ENCODE results near the gene PEX19. TPM values are rescaled to one million over a fixed set of nuclear protein-coding genes. Genes with fewer than 3 reads are reported as not detected.

Gene PEX19
- total RNA-seq, 1 donor from 2014 or later: 61.7 TPM

DNA sequence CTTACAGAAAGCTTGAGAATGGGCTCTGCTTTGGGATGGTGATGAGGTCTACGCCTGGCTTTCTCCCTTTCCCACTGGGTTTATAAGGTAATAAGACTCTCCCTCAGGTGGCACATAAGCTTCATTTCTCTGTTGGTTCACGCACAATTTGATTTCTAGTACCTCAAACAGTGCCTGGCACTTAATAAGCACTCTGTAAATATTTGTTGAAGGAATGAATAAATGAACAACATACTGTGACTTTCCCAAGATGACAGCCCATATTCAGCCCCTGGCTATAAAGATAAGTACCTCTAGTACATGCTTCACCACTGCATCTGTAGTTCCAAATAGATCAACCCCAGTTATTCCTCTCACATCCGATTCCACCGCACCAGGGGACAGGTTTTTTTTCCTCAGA, 40.3 kb upstream of the PEX19 start:
- peaks cover 30% of the 10 kb centered on the region for H3K36me3 Mint-ChIP-seq (ENCODE audit: low read depth, unreplicated experiment)
- DNase-seq (ENCODE audit: low spot score): no peak
- H3K9me3 Mint-ChIP-seq (ENCODE audit: unreplicated experiment): no peaks in the 10 kb centered on the region
- TF ChIP-seq, protein P1, sequence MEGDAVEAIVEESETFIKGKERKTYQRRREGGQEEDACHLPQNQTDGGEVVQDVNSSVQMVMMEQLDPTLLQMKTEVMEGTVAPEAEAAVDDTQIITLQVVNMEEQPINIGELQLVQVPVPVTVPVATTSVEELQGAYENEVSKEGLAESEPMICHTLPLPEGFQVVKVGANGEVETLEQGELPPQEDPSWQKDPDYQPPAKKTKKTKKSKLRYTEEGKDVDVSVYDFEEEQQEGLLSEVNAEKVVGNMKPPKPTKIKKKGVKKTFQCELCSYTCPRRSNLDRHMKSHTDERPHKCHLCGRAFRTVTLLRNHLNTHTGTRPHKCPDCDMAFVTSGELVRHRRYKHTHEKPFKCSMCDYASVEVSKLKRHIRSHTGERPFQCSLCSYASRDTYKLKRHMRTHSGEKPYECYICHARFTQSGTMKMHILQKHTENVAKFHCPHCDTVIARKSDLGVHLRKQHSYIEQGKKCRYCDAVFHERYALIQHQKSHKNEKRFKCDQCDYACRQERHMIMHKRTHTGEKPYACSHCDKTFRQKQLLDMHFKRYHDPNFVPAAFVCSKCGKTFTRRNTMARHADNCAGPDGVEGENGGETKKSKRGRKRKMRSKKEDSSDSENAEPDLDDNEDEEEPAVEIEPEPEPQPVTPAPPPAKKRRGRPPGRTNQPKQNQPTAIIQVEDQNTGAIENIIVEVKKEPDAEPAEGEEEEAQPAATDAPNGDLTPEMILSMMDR (IDR thresholded peaks at IDR 0.05; ENCODE audit: unreplicated experiment): no peak
- no peaks in the 10 kb centered on the region for H3K4me1 Mint-ChIP-seq (ENCODE audit: unreplicated experiment)
- no peak overlapping the region for H3K4me3 Mint-ChIP-seq (ENCODE audit: unreplicated experiment)
- H3K27ac Mint-ChIP-seq (ENCODE audit: unreplicated experiment): no peak overlapping the region
- H3K27me3 Mint-ChIP-seq (ENCODE audit: unreplicated experiment): no peaks in the 10 kb centered on the region

GRCh38 chr1:160322831-160323230, 37.9 kb upstream of the PEX19 start:
- Mint-ChIP-seq H3K36me3 (ENCODE audit: low read depth, unreplicated experiment) (peaks cover 18% of the 10 kb centered on the region), H3K4me1 (ENCODE audit: unreplicated experiment) (no peaks in the 10 kb centered on the region), H3K9me3 (ENCODE audit: unreplicated experiment) (no peaks in the 10 kb centered on the region), H3K27ac (ENCODE audit: unreplicated experiment) (no peak overlapping the region), H3K4me3 (ENCODE audit: unreplicated experiment) (no peak overlapping the region), H3K27me3 (ENCODE audit: unreplicated experiment) (no peaks in the 10 kb centered on the region)
- TF ChIP-seq, protein P1 (IDR thresholded peaks at IDR 0.05; ENCODE audit: unreplicated experiment): no peak
- no peak for DNase-seq (ENCODE audit: low spot score)

DNA sequence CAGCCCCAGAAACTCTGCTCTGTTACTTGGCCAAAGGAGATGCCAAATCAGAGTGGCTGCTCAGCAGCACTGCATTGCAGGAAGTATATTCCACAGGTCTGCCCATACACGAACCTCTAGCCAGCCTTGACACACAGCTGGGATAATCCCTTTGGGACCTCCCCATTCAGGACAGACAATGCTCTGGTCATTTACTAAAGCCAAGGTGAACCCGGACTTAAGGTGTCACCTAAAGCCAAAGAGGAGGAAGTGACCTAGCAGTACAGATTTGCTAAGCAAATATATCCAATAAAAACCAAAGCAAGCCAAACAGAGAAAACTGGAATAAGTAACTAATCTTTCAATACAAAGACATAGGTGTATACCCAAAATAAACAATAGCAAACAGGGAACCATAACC, 30.4 kb upstream of the PEX19 start:
- no peak for DNase-seq (ENCODE audit: low spot score)
- TF ChIP-seq, protein P1 (IDR thresholded peaks at IDR 0.05; ENCODE audit: unreplicated experiment): no peak
- Mint-ChIP-seq H3K36me3 (ENCODE audit: low read depth, unreplicated experiment) (peaks cover 42% of the 10 kb centered on the region), H3K9me3 (ENCODE audit: unreplicated experiment) (no peaks in the 10 kb centered on the region), H3K4me3 (ENCODE audit: unreplicated experiment) (no peak overlapping the region), H3K4me1 (ENCODE audit: unreplicated experiment) (no peaks in the 10 kb centered on the region), H3K27me3 (ENCODE audit: unreplicated experiment) (peaks cover 3% of the 10 kb centered on the region), H3K27ac (ENCODE audit: unreplicated experiment) (no peak overlapping the region)

DNA sequence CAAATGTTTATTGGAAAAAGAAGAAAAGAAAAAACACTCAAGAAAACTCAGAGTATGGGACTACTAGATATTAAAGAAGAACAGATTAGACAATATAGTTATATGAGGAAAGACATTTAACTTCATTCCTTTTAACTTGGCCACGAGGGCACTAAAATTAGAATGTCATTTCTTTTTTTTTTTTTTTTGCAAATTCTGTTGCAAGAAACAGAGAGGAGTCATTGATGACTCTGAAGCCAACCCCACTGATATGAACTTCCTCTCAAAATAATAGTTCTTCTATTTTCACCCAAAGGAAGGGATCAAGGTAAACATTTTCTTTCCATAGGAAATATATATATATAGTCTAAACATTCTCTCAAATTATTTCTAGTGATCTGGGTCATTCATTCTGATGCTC, 24.6 kb upstream of the PEX19 start:
- no peaks in the 10 kb centered on the region for H3K9me3 Mint-ChIP-seq (ENCODE audit: unreplicated experiment)

DNA sequence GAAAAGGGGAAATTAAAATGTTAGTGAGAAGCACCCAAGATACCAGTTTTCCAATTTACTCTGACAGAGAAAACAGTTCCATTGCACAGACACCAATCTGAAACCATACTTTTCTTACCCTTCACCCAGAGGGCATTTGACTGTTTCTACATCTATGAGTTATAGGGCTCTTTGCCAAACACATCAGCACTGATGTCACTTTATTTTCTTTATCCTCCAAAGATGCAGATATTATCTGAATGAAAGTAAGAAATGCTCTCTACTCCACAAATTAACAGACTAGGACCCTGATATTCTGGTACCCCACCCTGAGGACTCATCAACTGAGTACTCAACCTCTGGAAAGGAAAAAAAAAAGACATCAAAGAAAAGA, 24.2 kb upstream of the PEX19 start:
- peaks cover 41% of the 10 kb centered on the region for H3K36me3 Mint-ChIP-seq (ENCODE audit: low read depth, unreplicated experiment)
- H3K9me3 Mint-ChIP-seq (ENCODE audit: unreplicated experiment): no peaks in the 10 kb centered on the region
- peaks cover 1% of the 10 kb centered on the region for H3K27me3 Mint-ChIP-seq (ENCODE audit: unreplicated experiment)
- no peak overlapping the region for H3K27ac Mint-ChIP-seq (ENCODE audit: unreplicated experiment)
- H3K4me3 Mint-ChIP-seq (ENCODE audit: unreplicated experiment): no peak overlapping the region
- TF ChIP-seq, protein P1 (IDR thresholded peaks at IDR 0.05; ENCODE audit: unreplicated experiment): no peak
- H3K4me1 Mint-ChIP-seq (ENCODE audit: unreplicated experiment): peaks cover 14% of the 10 kb centered on the region
- DNase-seq (ENCODE audit: low spot score): no peak

More for the DNA sequence above, 24.6 kb upstream of the PEX19 start:
- no peak for DNase-seq (ENCODE audit: low spot score)
- Mint-ChIP-seq H3K36me3 (ENCODE audit: low read depth, unreplicated experiment) (peaks cover 43% of the 10 kb centered on the region), H3K27me3 (ENCODE audit: unreplicated experiment) (peaks cover 1% of the 10 kb centered on the region), H3K27ac (ENCODE audit: unreplicated experiment) (no peak overlapping the region), H3K4me3 (ENCODE audit: unreplicated experiment) (no peak overlapping the region), H3K4me1 (ENCODE audit: unreplicated experiment) (peaks cover 14% of the 10 kb centered on the region)
- TF ChIP-seq, protein P1 (IDR thresholded peaks at IDR 0.05; ENCODE audit: unreplicated experiment): no peak

Data from endothelial cell (in vitro differentiated cells).